ENCODE results near the gene POU3F3. TPM values are rescaled to one million over a fixed set of nuclear protein-coding genes. Genes with fewer than 3 reads are reported as not detected.
A peak's percentile ranks its signal among the peaks of the same experiment; 100 is the strongest.

POU3F3 gene
- under 1 TPM in 1 of 2 donors, not detected in 1; 0.42 TPM for total RNA-seq

DNA sequence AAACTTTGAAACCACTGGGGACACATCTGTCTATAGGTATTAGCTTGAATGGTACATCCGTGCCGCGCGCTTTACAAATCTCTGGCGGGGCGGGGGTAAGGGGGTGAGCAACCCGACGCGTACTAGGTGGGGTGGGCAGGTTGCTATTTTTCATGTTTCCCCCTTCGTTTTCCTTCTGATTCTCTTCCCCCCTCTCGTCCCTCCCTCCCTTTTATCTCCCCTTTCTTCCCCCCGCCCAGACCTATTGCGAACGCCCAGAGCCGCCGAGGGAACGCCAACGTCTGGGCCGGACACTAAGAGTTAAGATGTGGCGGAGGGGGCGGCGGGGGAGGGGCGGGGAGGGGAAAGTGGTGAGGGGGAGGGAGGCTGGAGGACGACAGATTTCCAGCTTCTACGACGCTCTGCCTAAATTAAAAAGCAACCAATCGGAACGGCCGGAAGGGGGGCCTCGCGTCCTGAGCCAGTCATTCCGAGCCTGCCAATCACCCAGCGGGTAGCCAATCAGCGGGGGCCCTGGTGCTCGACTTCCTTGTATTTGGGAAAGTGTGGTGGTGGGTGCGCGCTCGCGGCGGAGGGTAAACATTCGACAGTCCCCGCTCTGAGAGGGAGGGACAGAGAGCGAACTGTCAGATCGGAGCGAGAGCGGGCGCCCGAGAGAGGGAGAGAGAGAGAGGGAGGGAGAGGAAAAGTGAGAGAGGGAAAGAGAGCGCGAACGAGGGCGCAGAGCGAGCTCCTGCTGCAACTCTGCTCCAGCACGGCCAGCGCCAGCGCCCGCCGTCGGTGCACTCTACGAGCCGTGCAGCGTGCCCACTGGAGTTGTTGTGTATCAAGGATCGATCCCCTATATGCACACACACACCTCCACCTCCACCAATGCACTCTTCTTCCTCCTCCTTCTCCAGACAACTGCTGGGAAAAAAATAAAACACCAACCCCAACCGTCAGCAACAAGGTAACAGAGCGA, at the start of gene POU3F3:
TSS of gene POU3F3 (plus strand) at position 582 of the 964 bp plus-strand sequence. CDS start 1,396 bp downstream, outside the sequence.
- intact Hi-C loops (cut with DNase I), result no loop called here
- Histone ChIP-seq H3K9ac (ENCODE audit: low read depth in 2 of 2, low read length in 2 of 2) (no peak within 1 kb of the TSS), H3K9me3 (no peaks in the 10 kb centered on the region), H3K27ac (no peak within 1 kb of the TSS), H3K4me3 (peak within 1 kb of the TSS; percentile 31), H3K27me3 (peaks cover 81% of the 10 kb centered on the region), H3K36me3 (no peaks in the 10 kb centered on the region), H3K4me1 (peaks cover 12% of the 10 kb centered on the region)
- TF ChIP-seq, protein P1, sequence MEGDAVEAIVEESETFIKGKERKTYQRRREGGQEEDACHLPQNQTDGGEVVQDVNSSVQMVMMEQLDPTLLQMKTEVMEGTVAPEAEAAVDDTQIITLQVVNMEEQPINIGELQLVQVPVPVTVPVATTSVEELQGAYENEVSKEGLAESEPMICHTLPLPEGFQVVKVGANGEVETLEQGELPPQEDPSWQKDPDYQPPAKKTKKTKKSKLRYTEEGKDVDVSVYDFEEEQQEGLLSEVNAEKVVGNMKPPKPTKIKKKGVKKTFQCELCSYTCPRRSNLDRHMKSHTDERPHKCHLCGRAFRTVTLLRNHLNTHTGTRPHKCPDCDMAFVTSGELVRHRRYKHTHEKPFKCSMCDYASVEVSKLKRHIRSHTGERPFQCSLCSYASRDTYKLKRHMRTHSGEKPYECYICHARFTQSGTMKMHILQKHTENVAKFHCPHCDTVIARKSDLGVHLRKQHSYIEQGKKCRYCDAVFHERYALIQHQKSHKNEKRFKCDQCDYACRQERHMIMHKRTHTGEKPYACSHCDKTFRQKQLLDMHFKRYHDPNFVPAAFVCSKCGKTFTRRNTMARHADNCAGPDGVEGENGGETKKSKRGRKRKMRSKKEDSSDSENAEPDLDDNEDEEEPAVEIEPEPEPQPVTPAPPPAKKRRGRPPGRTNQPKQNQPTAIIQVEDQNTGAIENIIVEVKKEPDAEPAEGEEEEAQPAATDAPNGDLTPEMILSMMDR (IDR thresholded peaks at IDR 0.05), result no peak
- peak; percentile 81 for DNase-seq

DNA sequence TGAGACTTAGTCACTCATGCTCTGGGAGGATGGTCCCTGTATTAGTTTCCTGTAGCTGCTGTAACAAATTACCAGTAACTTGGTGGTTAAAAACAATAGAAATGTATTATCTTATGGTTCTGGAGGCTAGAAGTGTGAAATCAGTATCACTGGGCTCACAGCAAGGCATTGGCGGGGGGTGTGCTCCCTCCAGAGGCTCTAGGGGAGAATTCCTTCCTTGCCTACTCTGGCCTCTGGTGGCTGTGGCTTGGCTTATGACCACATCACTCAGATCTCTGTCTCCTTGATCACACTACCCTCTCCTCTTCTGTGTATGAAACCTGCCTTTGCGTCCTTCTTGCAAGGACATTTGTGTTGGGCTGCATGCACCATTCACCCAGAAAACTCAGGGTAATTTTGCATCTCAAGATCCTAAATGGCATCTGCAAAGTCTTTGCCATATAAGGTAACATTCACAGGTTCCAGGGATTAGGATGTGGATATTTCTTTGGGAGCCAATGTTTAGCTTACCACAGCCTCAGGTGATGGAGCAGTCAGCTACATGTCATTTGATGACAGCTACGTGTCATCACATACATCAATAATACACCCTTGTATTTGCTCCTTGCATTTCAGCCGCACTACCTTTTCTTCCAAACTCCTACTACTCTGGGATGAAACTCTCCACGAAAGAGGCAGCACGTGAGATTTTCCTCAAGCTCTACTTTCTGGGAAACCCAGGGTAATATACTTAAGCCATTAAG, 49.6 kb upstream of the POU3F3 start:
- Histone ChIP-seq H3K9ac (ENCODE audit: low read depth in 2 of 2, low read length in 2 of 2) (no peak overlapping the region), H3K4me1 (no peaks in the 10 kb centered on the region), H3K9me3 (no peaks in the 10 kb centered on the region), H3K27me3 (no peaks in the 10 kb centered on the region), H3K36me3 (no peaks in the 10 kb centered on the region), H3K4me3 (no peak overlapping the region), H3K27ac (no peak overlapping the region)
- intact Hi-C loops (cut with DNase I), result no loop called here
- DNase-seq, result no peak
- TF ChIP-seq, protein P1 (IDR thresholded peaks at IDR 0.05), result no peak

DNA sequence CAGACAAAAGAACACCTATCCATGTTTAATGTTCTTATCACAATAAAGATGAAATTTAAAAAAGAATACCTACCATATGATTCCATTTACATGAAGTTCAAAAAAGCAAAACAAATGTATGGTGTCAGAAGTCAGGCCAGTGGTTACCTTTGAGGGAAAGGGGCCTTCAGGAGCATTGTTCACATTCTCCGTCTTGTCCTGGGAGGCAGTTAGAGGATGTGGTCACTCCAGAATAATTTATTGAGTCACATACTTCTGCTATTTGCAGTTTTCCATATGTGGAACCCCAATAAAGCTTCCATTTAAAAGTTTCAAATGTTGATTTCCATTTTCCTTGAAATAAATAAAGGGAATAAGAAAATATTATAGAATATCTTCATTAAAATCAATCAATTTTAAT, 41.6 kb upstream of the POU3F3 start:
- H3K4me1 ChIP-seq, result no peaks in the 10 kb centered on the region
- TF ChIP-seq, protein P1 (IDR thresholded peaks at IDR 0.05), result no peak
- no peak overlapping the region for H3K27ac ChIP-seq
- no peaks in the 10 kb centered on the region for H3K36me3 ChIP-seq
- intact Hi-C loops (cut with DNase I), result no loop called here
- H3K9ac ChIP-seq (ENCODE audit: low read depth in 2 of 2, low read length in 2 of 2), result no peak overlapping the region
- no peaks in the 10 kb centered on the region for H3K27me3 ChIP-seq
- H3K9me3 ChIP-seq, result no peaks in the 10 kb centered on the region
- H3K4me3 ChIP-seq, result no peak overlapping the region
- DNase-seq, result no peak

DNA sequence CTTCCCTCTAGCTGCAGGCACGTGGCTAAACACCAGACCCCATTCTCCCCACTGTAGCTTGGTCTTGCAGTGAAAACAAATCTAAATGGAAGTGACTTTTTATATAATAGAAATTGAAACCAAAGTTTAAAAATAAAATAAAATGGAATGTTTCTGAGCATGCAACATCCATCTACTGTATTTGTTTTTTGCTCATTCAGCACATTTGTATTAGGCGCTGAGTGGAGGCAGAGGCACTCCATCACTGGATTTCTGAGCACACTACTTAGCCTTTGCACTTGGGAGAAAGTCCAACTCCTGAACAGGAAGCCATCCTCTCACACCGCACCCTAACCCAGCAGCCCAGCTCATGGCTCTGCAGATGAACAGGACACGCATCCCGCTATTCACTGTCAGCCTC, 37.8 kb upstream of the POU3F3 start:
- Histone ChIP-seq H3K4me3 (no peak overlapping the region), H3K9me3 (no peaks in the 10 kb centered on the region), H3K36me3 (no peaks in the 10 kb centered on the region), H3K27ac (no peak overlapping the region), H3K27me3 (no peaks in the 10 kb centered on the region), H3K9ac (ENCODE audit: low read depth in 2 of 2, low read length in 2 of 2) (no peak overlapping the region), H3K4me1 (no peaks in the 10 kb centered on the region)
- DNase-seq, result no peak
- intact Hi-C loops (cut with DNase I), result no loop called here
- TF ChIP-seq, protein P1 (IDR thresholded peaks at IDR 0.05), result no peak

DNA sequence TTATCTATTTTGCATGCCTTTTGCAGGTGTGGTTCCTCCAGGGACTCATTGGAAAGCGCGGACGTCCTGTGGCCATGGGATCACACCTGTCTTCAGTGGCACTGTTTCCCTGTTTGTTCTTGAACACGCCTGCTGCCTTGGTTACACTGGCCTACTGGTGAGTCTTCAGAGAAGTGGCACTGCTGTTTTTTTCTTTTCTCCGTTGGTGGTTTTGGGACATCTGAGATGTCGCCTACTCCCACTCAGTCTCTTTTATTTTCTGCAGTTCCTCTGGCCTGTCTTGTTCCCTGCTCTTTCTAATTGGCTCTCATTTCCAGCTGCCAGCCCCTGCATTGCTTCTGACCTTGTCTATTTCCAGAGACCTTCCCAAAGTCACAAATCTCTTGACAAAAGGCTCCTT, 35.7 kb upstream of the POU3F3 start:
- intact Hi-C loops (cut with DNase I), result no loop called here
- Histone ChIP-seq H3K27ac (no peak overlapping the region), H3K27me3 (no peaks in the 10 kb centered on the region), H3K4me3 (no peak overlapping the region), H3K9ac (ENCODE audit: low read depth in 2 of 2, low read length in 2 of 2) (no peak overlapping the region), H3K4me1 (no peaks in the 10 kb centered on the region), H3K9me3 (no peaks in the 10 kb centered on the region), H3K36me3 (no peaks in the 10 kb centered on the region)
- TF ChIP-seq, protein P1 (IDR thresholded peaks at IDR 0.05), result no peak
- no peak for DNase-seq
